K562 (cell line): ENCODE measurements around the gene C16orf74. TPM values are rescaled to one million over a fixed set of nuclear protein-coding genes. Genes with fewer than 3 reads are reported as not detected.

Experiments
- CCNT2 ChIP-seq: IDR thresholded peaks from 2 replicates; pipeline ENCODE4 v1.6.1; 2011; ENCODE audit warnings: borderline replicate concordance, low read depth, mild to moderate bottlenecking, moderate library complexity, mixed read lengths, low read length; ENCODE audit not compliant: insufficient read length; ENCODE audit errors: extremely low read depth
- CHD2 ChIP-seq: IDR thresholded peaks from 2 replicates; pipeline ENCODE4 v1.6.1; 2011; ENCODE audit warnings: low read depth, low read length
- HNRNPUL1 ChIP-seq: fragments of 200-400 bp; formaldehyde crosslinking; IDR thresholded peaks from 2 replicates; pipeline ENCODE4 v1.6.1; 2017; ENCODE audit warnings: low read length
- KDM2B ChIP-seq: fragments of 250-450 bp; sonication (Bioruptor Pico); IDR thresholded peaks from 2 replicates; pipeline ENCODE4 v1.8.0; 2021; ENCODE audit warnings: mild to moderate bottlenecking, moderate library complexity
- LEF1 ChIP-seq: fragments of 450-650 bp; IDR thresholded peaks from 2 replicates; pipeline ENCODE4 v1.6.1; 2016; ENCODE audit warnings: mild to moderate bottlenecking
- MYNN ChIP-seq, 2 experiments: sonication (generic); formaldehyde crosslinking in 1 of 2; IDR thresholded peaks; 2 replicates each; pipeline versions ENCODE4 v1.5.0 to v1.6.1; 2016 to 2020; ENCODE audit warnings: antibody characterized with exemption in 1 of 2, missing genetic modification reagents in 1 of 2
- NCOA6 ChIP-seq: fragments of 450-650 bp; IDR thresholded peaks from 2 replicates; pipeline ENCODE4 v1.6.1; 2017; ENCODE audit warnings: mild to moderate bottlenecking
- NFIC ChIP-seq: fragments of 450-650 bp; IDR thresholded peaks from 2 replicates; pipeline ENCODE4 v1.6.1; 2017; ENCODE audit warnings: mild to moderate bottlenecking, inconsistent platforms
- POLR2A ChIP-seq: fragments of 450-650 bp; conservative IDR thresholded peaks from 2 replicates; pipeline ENCODE4 v1.6.1; 2016
- SIRT6 ChIP-seq: IDR thresholded peaks from one replicate; pipeline ENCODE4 v1.6.1; 2012; ENCODE audit warnings: low read depth, mild to moderate bottlenecking, control low read depth, inconsistent platforms, low read length, moderate library complexity
- TCFL5 ChIP-seq: fragments of 250-450 bp; sonication (Bioruptor Pico); conservative IDR thresholded peaks from 2 replicates; pipeline ENCODE4 v1.6.1; 2021; ENCODE audit warnings: mild to moderate bottlenecking, moderate library complexity, matching md5 sums
- ZFP36 ChIP-seq: fragments of 150-350 bp; IDR thresholded peaks from 2 replicates; pipeline ENCODE4 v1.6.1; 2018; ENCODE audit warnings: low read length, low read depth; ENCODE audit not compliant: partially characterized antibody
- ZNF354B ChIP-seq: fragments of 250-450 bp; sonication (Bioruptor Pico); IDR thresholded peaks from 2 replicates; pipeline ENCODE4 v1.4.0; 2020
- polyA plus RNA-seq, 8 experiments: library from polyadenylated mRNA; depleted of rRNA in 4 of 8; stranded (reverse) in 5 of 8; unstranded in 3 of 8; fragments of >200 nt; fragmentation: Nextera tagmentation in 2 of 8; fragmentation: Illumina TruSeq in 1 of 8; extraction: Ambion mirVana in 2 of 8; extraction: Trizol in 1 of 8; gene quantifications; 2 replicates each; pipeline versions ENCODE4 v1.2.1 to v1.2.3, GENCODE V29; 2011 to 2014; ENCODE audit warnings: inconsistent platforms in 1 of 8, missing spikeins in 1 of 8
- total RNA-seq, 7 experiments: library from RNA; depleted of rRNA in 6 of 7; stranded (reverse); fragments of >200 nt in 6 of 7; fragmentation: Illumina TruSeq in 2 of 7; extraction: Trizol in 2 of 7; gene quantifications; 2 replicates each; pipeline versions ENCODE4 v1.2.1 to v1.2.3, GENCODE V29; 2011 to 2021; ENCODE audit warnings: low replicate concordance in 1 of 7
- TF ChIP-seq, protein P1 (sequence below): fragments of 150-350 bp; conservative IDR thresholded peaks from 2 replicates; pipeline ENCODE4 v1.6.1; 2014; ENCODE audit warnings: low read length
- TF ChIP-seq, protein P2 (sequence below): fragments of 450-650 bp; formaldehyde crosslinking; IDR thresholded peaks from 2 replicates; pipeline ENCODE4 v1.4.0; 2020; ENCODE audit warnings: mild to moderate bottlenecking
- TF ChIP-seq, protein P3 (sequence below): sonication (generic); formaldehyde crosslinking; IDR thresholded peaks from 2 replicates; pipeline ENCODE4 v1.8.0; 2022; ENCODE audit warnings: missing genetic modification reagents, mild to moderate bottlenecking, moderate library complexity, borderline replicate concordance
- TF ChIP-seq, protein P4 (sequence below): fragments of 450-650 bp; conservative IDR thresholded peaks from 2 replicates; pipeline ENCODE4 v1.6.1; 2016; ENCODE audit warnings: missing genetic modification characterization, low read depth, mild to moderate bottlenecking, missing compliant biosample characterization, moderate library complexity
- TF ChIP-seq, protein P5 (sequence below): fragments of 450-650 bp; formaldehyde crosslinking; IDR thresholded peaks from 2 replicates; pipeline ENCODE4 v1.4.0; 2020; ENCODE audit warnings: mild to moderate bottlenecking, mixed read lengths

C16orf74 gene
- total and polyA plus RNA-seq, 9 of the 15 experiments (the other 6 are each of a cell fraction or from before 2014, with no cell fraction given), result not detected

DNA sequence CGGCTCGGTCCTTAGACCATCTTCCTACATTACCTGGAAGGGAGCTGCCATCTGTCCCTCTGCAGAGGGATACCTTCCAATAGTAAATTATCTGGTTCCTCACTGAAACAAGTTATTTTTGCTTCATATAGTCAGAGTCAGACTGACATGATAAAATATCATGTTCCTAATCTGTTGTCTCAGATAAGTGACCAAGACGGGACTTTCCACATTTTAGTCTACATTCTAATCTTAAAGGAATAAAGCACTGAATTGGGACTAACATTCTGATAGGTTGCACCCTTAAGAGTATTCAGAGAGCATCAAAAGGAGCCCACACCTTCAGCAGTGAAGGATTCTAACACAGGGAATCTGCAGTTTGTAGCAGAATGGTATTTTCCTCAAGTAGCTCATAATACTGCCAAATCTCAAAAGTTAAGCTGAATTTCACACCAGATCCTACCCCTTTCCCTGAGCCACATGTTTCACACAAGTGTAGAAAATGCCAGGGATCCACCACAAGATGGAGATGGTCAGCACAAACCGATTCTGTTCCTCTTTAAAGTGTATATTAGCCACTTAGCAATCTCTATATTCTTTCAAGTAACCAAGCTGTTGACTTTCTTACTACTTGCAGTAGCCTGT is 75.5 kb downstream of the C16orf74 start (continued):
- no peak for TF ChIP-seq ZNF354B
- no peak for TF ChIP-seq CHD2
- no peak for TF ChIP-seq NCOA6
- TF ChIP-seq, protein P1, sequence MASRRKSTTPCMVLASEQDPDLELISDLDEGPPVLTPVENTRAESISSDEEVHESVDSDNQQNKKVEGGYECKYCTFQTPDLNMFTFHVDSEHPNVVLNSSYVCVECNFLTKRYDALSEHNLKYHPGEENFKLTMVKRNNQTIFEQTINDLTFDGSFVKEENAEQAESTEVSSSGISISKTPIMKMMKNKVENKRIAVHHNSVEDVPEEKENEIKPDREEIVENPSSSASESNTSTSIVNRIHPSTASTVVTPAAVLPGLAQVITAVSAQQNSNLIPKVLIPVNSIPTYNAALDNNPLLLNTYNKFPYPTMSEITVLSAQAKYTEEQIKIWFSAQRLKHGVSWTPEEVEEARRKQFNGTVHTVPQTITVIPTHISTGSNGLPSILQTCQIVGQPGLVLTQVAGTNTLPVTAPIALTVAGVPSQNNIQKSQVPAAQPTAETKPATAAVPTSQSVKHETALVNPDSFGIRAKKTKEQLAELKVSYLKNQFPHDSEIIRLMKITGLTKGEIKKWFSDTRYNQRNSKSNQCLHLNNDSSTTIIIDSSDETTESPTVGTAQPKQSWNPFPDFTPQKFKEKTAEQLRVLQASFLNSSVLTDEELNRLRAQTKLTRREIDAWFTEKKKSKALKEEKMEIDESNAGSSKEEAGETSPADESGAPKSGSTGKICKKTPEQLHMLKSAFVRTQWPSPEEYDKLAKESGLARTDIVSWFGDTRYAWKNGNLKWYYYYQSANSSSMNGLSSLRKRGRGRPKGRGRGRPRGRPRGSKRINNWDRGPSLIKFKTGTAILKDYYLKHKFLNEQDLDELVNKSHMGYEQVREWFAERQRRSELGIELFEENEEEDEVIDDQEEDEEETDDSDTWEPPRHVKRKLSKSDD, result no peak
- TF ChIP-seq, protein P2, sequence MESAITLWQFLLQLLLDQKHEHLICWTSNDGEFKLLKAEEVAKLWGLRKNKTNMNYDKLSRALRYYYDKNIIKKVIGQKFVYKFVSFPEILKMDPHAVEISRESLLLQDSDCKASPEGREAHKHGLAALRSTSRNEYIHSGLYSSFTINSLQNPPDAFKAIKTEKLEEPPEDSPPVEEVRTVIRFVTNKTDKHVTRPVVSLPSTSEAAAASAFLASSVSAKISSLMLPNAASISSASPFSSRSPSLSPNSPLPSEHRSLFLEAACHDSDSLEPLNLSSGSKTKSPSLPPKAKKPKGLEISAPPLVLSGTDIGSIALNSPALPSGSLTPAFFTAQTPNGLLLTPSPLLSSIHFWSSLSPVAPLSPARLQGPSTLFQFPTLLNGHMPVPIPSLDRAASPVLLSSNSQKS (CRISPR knock-in tag), result no peak
- no peak for TF ChIP-seq KDM2B
- no peak for TF ChIP-seq HNRNPUL1
- TF ChIP-seq, protein P3, sequence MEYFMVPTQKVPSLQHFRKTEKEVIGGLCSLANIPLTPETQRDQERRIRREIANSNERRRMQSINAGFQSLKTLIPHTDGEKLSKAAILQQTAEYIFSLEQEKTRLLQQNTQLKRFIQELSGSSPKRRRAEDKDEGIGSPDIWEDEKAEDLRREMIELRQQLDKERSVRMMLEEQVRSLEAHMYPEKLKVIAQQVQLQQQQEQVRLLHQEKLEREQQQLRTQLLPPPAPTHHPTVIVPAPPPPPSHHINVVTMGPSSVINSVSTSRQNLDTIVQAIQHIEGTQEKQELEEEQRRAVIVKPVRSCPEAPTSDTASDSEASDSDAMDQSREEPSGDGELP (CRISPR knock-in tag), result no peak
- no peak for TF ChIP-seq NFIC
- TF ChIP-seq TCFL5 (CRISPR knock-in tag), result no peak
- TF ChIP-seq MYNN (IDR thresholded peaks at IDR 0.05), result no peak
- TF ChIP-seq MYNN (CRISPR knock-in tag; IDR thresholded peaks at IDR 0.05), result no peak
- TF ChIP-seq POLR2A, result peak; percentile 48
- TF ChIP-seq SIRT6, result no peak
- TF ChIP-seq, protein P4, sequence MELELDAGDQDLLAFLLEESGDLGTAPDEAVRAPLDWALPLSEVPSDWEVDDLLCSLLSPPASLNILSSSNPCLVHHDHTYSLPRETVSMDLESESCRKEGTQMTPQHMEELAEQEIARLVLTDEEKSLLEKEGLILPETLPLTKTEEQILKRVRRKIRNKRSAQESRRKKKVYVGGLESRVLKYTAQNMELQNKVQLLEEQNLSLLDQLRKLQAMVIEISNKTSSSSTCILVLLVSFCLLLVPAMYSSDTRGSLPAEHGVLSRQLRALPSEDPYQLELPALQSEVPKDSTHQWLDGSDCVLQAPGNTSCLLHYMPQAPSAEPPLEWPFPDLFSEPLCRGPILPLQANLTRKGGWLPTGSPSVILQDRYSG (tag), result no peak
- TF ChIP-seq ZFP36, result no peak
- TF ChIP-seq CCNT2, result peak; percentile 22
- TF ChIP-seq, protein P5, sequence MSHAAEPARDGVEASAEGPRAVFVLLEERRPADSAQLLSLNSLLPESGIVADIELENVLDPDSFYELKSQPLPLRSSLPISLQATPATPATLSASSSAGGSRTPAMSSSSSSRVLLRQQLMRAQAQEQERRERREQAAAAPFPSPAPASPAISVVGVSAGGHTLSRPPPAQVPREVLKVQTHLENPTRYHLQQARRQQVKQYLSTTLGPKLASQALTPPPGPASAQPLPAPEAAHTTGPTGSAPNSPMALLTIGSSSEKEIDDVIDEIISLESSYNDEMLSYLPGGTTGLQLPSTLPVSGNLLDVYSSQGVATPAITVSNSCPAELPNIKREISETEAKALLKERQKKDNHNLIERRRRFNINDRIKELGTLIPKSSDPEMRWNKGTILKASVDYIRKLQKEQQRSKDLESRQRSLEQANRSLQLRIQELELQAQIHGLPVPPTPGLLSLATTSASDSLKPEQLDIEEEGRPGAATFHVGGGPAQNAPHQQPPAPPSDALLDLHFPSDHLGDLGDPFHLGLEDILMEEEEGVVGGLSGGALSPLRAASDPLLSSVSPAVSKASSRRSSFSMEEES, result no peak
- TF ChIP-seq LEF1, result no peak
